Measurements from ENCODE around the gene CLCF1.

Gene CLCF1

DNA sequence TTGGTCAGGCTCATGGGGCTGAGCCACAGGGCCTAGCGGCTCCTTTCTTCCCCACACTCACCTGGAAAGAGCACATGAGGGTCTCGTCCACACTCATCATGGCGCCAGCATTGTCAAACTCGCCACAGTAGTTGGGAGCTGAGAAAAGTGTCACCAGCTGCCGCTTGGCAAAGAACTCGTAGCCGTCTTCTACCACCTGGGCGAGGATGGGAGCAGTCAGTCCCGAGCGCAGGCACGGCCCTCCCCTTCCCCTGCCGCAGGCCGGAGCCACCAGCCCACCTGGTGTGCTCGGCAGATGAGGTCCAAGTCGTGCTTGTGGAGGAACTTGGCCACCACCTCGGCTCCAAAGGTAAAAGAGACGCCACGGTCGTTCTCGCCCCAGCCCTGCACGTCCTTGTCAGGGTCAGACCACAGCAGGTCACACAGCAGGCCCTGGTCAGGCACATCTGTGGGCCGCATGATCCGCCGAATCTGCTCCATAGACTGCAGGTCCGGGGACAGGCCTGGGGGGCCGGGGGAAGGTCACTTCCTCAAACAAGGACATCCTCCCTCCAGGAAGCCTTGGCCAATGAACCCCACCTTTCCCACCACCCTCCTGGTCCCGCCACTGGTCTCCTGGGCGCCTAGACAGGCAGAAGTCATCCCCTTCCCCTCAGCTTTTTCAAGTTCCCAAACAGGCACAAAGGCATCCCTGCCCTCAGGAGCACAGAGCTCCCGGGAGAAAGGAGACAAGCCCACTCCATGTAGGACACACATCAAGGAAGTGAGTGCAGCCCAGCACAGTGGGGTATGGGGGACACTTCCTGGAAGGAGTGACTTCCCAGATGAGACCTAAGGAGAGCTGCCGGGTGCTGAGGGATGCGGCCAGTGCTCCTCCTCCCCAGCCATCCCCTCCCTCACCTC is 25.5 kb upstream of the CLCF1 start:
- H3K4me3 ChIP-seq (replicated peaks; ENCODE audit: low read depth, low read length): no peak overlapping the region
- DNase-seq (ENCODE audit: extremely low read depth, low read depth): no peak
- TF ChIP-seq CTCF (IDR thresholded peaks at IDR 0.05; ENCODE audit: low read depth, low read length, missing control alignments): no peak

GRCh38 chr11:67397986-67398660 is 24.7 kb upstream of the CLCF1 start:
- TF ChIP-seq CTCF (IDR thresholded peaks at IDR 0.05; ENCODE audit: low read depth, low read length, missing control alignments): no peak
- DNase-seq (ENCODE audit: extremely low read depth, low read depth): no peak
- H3K4me3 ChIP-seq (replicated peaks; ENCODE audit: low read depth, low read length): no peak overlapping the region

- DNase-seq (ENCODE audit: extremely low read depth, low read depth): no peak
- H3K4me3 ChIP-seq (replicated peaks; ENCODE audit: low read depth, low read length): no peak overlapping the region
- no peak for TF ChIP-seq CTCF (IDR thresholded peaks at IDR 0.05; ENCODE audit: low read depth, low read length, missing control alignments)
Observed at GRCh38 chr11:67397536-67397935, 24.1 kb upstream of the CLCF1 start.

- no peak for TF ChIP-seq CTCF (IDR thresholded peaks at IDR 0.05; ENCODE audit: low read depth, low read length, missing control alignments)
- no peak overlapping the region for H3K4me3 ChIP-seq (replicated peaks; ENCODE audit: low read depth, low read length)
- DNase-seq (ENCODE audit: extremely low read depth, low read depth): no peak
Observed at GRCh38 chr11:67396587-67397389, 23.4 kb upstream of the CLCF1 start.

GRCh38 chr11:67396259-67396581 is 22.8 kb upstream of the CLCF1 start:
- no peak for TF ChIP-seq CTCF (IDR thresholded peaks at IDR 0.05; ENCODE audit: low read depth, low read length, missing control alignments)
- DNase-seq (ENCODE audit: extremely low read depth, low read depth): no peak
- H3K4me3 ChIP-seq (replicated peaks; ENCODE audit: low read depth, low read length): no peak overlapping the region

DNA sequence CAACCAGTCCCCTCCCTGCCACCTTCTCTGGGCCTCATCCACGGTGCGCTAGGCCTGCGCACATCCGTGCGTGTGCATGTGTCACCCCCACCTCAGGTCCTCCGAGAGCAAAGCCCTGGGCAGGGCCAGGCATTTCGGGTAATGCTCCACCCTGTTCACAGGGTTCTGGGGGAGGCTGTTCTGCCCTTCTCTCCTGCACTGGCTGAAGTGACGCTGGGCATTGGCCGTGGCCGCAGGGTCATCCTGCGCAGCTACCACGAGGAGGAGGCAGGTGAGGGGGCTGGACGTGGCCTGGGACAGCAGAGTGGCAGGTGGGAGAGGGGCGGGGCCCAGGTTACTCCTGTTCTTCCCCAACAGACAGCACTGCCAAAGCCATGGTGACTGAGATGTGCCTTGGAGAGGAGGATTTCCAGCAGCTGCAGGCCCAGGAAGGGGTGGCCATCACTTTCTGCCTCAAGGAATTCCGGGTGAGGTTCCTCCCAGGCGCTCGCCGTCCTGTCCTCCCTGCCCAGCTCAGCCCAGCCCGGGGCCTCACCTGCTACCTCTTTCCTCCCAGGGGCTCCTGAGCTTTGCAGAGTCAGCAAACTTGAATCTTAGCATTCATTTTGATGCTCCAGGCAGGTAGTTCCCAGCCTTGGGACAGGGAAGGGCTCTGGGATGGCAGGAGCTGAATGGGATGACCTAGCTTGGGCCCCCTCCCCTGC is 22.3 kb upstream of the CLCF1 start:
- no peak for TF ChIP-seq CTCF (IDR thresholded peaks at IDR 0.05; ENCODE audit: low read depth, low read length, missing control alignments)
- DNase-seq (ENCODE audit: extremely low read depth, low read depth): no peak
- H3K4me3 ChIP-seq (replicated peaks; ENCODE audit: low read depth, low read length): no peak overlapping the region
